Eye (tissue), 1 donor: ENCODE data around the gene WDCP.
"Not testable (repeated sequence)": the region's sequence is repeated elsewhere in the genome, so short reads cannot be mapped to it uniquely, and the experiment has no call there.

Experiments used
- DNase-seq: peaks from one replicate; pipeline ENCODE4 v3.0.0-alpha.2; 2015

The WDCP gene

GRCh38 chr2:24055750-24056149 is 8.6 kb upstream of the WDCP start:
- no peak for DNase-seq

- DNase-seq: no peak
Observed at GRCh38 chr2:24054366-24055010, 7.3 kb upstream of the WDCP start.

DNA sequence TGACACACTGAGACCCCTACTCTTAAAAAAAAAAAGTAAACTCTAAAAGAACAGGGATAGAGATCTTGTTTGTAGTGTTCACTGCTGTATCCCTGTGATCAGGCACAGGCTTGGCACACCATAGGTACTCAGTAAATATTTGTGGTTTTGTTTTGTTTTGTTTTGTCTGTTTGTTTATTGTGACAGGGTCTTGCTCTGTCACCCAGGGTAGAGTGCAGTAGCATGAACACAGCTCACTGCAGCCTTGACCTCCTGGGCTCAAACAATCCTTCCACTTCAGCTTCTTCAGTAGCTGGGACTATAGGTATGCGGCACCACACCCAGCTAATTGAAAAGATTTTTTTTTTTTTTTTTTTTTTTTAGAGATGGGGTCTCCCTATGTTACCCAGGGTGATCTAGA is 5.8 kb upstream of the WDCP start:
- DNase-seq: no peak

DNA sequence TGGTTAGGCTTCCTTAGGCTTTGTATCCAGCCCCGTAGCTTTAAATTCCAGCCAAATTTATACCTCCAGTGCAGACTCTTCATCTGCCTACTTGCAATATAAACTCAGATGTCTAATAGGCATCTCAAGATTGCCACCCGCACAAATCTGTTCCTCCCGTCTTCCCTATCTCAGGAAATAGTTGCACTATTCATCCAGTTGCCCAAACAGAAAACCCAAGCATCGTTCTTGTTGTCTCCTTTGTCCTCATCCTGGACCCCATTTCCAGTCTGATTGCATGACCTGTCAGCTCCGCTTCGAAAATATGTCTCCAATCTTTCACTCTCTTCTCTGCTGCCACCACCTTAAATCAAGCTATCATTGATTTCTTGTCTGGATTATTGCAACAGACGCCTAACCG is 4.6 kb upstream of the WDCP start:
- no peak for DNase-seq

GRCh38 chr2:24050041-24050979 is 3.1 kb upstream of the WDCP start:
- peak; percentile 70 for DNase-seq

DNA sequence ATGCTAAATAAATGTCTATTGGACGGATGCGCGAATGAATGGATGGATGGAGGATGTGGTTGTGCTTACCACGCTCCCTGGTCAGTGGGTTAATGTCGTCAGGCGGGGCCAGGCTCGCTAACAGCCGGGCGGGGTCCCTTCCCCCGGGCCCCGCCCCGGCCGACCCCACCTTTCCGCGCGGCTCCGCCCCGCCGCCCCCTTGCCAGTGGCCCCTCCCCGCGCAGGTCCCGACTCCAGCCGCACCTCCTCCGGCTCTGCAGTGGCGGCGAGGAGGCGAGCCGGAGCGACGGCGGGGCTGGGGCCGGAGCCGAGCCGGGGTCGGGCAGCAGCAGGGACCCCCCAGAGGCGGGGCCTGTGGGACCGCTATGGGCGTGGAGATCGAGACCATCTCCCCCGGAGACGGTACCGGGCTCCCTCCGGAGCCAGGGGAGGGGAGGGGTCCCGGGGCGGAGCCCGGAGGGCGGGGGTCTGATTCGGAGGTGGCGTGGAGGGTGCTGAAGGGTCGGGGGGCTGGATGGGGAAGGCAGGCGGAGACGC is 2.4 kb upstream of the WDCP start, which contains the start of gene FKBP1B:
Gene FKBP1B (plus strand): TSS at position 257 of the 537 bp plus-strand sequence. CDS start 109 bp downstream, at position 366.
- DNase-seq: peak; percentile 81

- peak; percentile 25 for DNase-seq
Observed at GRCh38 chr2:24048769-24049484, 1.7 kb upstream of the WDCP start.

DNA sequence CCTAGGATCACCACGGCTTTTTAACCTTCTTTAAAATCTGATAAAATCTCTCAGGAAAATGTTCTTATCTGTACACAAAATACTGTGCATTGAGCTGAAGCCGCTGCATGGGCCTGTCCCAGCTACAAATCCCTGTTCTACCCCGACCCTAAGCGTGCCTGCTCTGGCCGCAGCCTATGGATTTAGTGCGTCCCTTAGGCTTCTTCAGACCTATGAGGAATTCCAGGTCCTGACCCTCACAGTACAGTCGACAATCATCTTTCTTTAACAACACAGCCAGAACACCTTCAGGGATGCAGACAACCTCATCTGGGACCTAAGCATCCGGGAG is 477 bp upstream of the WDCP start:
- no peak for DNase-seq

DNA sequence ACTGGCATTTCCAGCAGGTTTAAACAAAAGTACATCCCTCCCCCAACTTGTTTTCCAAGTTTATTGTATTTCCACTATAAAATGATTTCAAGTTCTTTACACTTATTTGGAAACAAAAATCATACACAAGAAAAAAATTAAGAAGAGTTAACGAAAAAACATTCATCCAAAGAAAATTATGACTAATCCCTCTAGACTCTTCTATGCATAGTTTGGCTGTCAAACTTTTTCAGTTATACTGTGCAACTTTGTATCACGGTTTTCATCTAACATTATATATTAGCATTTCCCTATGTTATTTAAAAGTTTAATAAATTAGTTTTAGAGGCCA is 627 bp downstream of the WDCP start:
- DNase-seq: no peak

DNA sequence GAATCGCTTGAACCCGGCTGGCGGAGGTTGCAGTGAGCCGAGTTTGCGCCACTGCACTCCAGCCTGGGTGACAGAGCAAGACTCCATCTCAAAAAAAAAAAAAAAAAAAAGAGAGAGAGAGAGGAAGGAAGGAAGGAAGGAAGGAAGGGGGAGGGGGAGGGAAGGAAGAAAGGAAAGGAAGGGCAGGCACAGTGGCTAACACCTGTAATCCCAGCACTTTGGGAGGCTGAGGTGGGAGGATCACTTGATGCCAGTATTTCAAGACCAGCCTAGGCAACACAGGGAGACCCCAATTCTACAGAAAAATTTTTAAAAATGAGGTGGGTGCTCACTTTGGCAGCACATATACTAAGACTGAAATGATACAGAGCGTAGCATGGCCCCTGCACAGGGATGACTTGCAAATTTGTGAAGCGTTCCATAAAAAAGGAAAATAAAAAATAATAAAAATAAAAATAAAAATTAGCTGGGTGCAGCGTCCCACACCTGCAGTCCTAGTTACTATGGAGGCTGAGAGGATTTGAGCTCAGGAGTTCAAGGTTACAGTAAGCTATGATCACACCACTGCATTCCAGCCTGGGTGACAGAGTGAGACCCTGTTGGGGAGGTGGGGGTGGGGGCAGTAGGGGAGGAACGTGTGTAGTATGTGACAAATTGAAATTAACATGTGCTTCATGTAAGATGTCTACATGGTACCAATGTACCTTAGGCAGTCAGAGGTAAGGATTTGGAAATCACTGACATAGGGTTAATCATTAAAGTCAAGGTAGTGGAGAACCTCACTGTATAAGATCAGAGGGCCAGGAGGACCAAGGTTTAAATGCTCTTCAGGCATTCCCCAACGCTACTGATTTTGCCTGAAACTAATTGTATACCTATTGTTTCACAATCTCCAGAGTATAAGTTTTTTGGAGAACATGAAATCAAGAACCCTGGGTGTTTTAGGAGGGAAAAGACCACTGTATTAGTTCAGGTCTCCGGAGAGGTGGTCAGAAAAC is 1.4 kb downstream of the WDCP start:
- no peak for DNase-seq

DNA sequence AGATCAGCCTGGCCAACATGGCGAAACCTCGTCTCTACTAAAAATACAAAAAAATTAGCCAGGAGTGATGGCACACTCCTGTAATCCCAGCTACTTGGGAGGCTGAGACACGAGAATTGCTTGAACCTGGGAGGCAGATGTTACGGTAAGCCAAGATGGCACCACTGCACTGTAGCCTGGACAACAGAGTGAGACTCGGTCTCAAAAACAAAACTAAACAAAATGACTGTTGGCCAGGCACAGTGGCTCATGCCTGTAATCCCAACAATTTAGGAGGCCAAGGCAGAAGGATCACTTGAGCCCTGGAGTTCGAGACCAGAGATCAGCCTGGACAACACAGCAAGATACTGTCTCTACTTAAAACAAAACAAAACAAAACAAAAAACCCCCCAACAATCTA is 4.1 kb downstream of the WDCP start:
- DNase-seq: not testable (repeated sequence)

DNA sequence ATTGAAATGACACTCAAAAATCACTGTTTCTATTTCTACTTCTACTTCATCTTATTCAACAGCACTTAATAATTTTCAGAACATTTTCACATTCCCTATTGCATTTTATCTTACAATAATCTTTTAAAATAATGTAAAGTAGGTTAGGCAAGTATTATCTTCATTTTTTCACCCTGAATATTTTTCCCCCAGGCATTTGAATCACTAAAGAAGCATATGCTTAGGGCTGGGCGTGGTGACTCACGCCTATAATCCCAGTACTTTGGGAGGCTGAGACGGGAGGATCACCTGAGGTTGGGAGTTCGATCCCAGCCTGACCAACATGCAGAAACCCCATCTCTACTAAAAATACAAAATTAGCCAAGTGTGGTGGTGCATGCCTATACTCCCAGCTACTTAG is 6.7 kb downstream of the WDCP start:
- DNase-seq: no peak

DNA sequence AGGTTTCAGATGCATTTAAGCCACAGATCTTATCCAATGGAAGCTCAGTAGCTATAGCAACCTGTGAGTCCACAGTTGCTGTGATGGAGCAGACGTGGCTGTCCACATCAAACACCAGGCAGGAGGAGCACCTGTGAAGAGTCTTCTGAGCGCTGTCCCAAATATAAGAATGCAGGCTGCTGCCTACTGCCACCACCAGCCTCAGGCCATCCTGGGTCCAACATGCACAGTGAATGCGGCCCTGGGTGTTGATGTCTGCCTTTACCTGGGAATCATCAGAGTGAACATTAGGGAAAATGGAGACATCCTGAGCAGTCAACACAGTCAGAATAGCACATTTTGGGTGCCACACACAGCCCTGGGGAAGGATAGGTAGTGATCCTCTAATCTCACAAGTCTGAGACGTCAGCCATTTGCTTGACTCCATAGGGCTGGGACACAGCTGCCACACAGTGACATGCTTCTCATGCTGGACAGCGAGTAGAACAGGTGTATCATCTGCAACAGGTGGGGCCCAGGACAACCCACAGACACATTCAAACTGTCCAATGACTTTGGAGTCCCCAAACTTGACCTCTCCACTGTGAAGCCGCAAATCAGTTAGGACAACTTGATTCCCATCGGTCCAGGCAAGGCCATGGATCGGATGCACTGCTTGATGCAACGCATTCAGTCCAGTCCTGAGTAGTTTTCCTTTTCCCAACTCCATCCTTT is 8.2 kb downstream of the WDCP start:
- DNase-seq: no peak

DNA sequence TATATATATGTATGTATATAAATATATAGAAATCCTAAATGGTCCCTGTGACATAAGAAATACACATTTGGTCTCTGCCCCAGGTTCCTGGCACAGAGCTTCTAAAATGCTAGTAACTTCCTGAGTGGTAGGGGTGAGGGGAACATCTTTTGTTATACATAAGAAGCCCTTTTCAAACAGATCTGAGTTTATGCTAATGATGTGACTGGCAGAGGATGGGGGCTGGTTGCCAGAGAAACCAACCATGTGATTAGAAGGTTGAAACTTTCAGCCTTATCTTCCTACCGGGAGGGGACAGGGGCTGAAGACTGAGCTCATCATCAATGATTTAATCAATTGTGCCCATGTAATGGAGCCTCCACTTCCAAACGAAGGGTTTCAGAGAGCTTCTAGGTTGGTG is 21.0 kb downstream of the WDCP start:
- no peak for DNase-seq

DNA sequence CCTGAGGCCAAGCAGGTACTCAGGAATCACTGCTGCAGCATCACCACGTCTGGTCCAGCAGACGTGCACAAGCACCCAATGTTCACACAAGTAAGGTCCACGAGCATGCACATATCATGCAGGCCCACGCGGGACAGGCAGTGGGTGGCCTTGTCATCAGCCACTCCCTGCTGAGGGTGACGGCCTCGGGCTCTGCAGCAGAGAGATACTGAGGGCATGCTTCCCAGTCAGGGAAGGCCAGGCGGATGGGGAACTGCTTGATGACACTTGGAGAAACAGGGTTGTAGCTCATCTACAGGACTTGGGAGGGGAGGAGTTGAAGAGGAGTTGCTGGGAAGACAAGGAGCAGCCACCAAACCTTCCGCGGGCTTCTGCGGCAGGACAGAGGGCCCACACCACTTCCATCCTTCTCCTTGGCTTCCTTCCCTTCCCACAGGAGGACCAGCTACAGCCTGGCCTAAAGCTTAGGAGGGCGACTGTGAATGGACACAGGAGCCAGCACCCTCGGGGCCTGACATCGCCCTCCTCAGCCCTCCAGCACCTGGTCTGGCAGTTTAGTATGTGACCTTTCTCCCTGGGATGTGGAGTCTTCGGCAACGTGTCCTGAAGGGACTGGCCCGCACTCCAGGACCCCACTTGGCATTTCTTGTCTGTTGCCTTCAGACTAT is 22.1 kb downstream of the WDCP start:
- no peak for DNase-seq

GRCh38 chr2:24024018-24024417 is 23.2 kb downstream of the WDCP start:
- DNase-seq: no peak

- DNase-seq: no peak
Observed at GRCh38 chr2:24022975-24023575, 24.1 kb downstream of the WDCP start.

GRCh38 chr2:24022324-24022974 is 24.7 kb downstream of the WDCP start:
- DNase-seq: no peak

DNA sequence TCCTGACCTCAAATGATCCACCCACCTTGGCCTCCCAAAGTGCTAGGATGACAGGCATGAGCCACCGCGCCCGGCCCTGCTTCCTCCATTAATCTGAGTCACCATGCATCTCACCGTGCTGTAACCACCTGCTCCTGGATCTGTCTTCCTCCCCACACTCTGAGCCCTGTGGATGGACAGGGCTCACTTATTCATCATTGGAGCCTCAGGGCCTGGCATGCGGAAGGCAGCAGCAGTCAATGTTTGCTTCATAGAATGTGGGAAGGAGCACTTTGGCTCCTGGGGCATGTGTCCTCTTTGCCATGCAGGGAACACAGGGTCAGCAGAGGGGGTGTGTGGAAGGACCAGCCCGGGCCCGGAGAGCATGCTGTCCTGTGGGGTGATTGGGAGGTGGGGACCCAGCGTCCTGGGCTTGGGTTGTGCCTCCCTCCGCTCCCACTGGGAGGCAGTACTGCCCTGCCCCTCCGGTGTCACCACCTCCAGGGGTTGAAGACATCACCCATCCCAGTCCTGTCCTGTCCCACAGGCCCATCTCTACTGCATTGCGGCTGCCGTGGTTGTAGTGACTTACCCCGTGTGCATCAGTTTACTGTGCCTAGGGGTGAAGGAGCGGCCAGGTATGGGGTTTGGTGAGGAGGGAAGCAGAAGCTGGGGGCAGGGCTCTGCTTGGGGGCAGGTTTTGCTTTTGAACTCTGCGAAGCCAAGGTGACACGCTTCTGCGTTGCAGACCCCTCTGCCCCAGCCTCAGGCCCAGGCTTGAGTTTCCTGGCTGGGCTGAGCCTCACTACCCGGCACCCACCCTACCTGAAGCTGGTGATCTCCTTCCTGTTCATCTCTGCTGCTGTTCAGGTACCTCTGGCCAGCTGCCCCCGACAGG is 25.8 kb downstream of the WDCP start:
- no peak for DNase-seq
